ENCODE data around the gene TMEM72. TPM values are rescaled to one million over a fixed set of nuclear protein-coding genes. Genes with fewer than 3 reads are reported as not detected.

TMEM72 gene
- total RNA-seq, 1 donor from 2014 or later: not detected

GRCh38 chr10:44883593-44884331 lies 27.4 kb upstream of the TMEM72 start:
- no peak overlapping the region for H3K4me3 ChIP-seq (ENCODE audit: low read depth, low read length)
- H3K36me3 ChIP-seq (ENCODE audit: control insufficient read depth, insufficient read depth, low read length): no peaks in the 10 kb centered on the region

DNA sequence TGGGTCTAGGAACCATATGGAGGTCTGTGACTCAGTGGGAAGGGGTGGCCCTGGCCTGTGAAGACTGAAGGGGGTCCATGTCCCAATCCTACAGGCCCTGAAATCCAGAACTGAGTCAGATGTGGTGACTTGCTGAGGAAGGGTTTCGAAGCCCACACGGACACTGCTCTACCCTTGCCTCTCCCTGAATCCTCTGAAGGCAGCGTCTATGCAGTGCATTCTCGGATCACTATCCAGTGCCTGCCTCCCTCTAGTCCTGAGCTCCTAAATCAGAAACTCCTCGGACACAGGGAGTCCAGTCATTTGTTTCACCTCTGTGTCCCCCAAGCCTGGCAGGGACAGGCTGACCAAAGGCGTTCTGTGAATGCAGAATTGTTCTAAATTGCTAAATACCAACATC lies 25.4 kb upstream of the TMEM72 start:
- Histone ChIP-seq H3K4me3 (ENCODE audit: low read depth, low read length) (no peak overlapping the region), H3K27me3 (ENCODE audit: control insufficient read depth, insufficient read depth, low read length) (peaks cover 14% of the 10 kb centered on the region), H3K36me3 (ENCODE audit: control insufficient read depth, insufficient read depth, low read length) (no peaks in the 10 kb centered on the region)
- TF ChIP-seq, protein P1, sequence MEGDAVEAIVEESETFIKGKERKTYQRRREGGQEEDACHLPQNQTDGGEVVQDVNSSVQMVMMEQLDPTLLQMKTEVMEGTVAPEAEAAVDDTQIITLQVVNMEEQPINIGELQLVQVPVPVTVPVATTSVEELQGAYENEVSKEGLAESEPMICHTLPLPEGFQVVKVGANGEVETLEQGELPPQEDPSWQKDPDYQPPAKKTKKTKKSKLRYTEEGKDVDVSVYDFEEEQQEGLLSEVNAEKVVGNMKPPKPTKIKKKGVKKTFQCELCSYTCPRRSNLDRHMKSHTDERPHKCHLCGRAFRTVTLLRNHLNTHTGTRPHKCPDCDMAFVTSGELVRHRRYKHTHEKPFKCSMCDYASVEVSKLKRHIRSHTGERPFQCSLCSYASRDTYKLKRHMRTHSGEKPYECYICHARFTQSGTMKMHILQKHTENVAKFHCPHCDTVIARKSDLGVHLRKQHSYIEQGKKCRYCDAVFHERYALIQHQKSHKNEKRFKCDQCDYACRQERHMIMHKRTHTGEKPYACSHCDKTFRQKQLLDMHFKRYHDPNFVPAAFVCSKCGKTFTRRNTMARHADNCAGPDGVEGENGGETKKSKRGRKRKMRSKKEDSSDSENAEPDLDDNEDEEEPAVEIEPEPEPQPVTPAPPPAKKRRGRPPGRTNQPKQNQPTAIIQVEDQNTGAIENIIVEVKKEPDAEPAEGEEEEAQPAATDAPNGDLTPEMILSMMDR (IDR thresholded peaks at IDR 0.05; ENCODE audit: insufficient read depth, low read length, poor library complexity, severe bottlenecking): no peak
- DNase-seq (ENCODE audit: low read depth): no peak

More at GRCh38 chr10:44883593-44884331, 27.4 kb upstream of the TMEM72 start:
- no peak for DNase-seq (ENCODE audit: low read depth)
- peaks cover 20% of the 10 kb centered on the region for H3K27me3 ChIP-seq (ENCODE audit: control insufficient read depth, insufficient read depth, low read length)
- TF ChIP-seq, protein P1 (IDR thresholded peaks at IDR 0.05; ENCODE audit: insufficient read depth, low read length, poor library complexity, severe bottlenecking): no peak

DNA sequence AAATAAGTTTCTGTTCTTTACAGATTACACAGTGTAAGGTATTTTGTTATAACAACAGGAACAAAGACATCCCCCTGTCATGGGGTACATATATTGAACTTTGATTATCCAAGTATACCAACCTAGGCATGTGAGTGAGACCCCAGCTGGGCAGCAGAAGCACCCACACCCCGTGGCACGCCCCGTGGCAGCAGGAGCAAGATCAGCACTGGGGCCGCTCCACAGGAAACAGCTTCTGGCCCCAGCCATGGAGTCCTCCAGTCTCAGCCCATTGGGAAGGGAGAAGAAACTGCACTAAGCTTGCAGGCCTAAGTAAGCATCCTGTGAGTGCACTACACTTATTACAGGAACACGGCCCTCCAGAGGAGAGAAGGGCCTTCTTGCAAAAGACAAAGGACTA lies 24.2 kb upstream of the TMEM72 start:
- TF ChIP-seq, protein P1 (IDR thresholded peaks at IDR 0.05; ENCODE audit: insufficient read depth, low read length, poor library complexity, severe bottlenecking): no peak
- Histone ChIP-seq H3K27me3 (ENCODE audit: control insufficient read depth, insufficient read depth, low read length) (peaks cover 7% of the 10 kb centered on the region), H3K36me3 (ENCODE audit: control insufficient read depth, insufficient read depth, low read length) (no peaks in the 10 kb centered on the region), H3K4me3 (ENCODE audit: low read depth, low read length) (no peak overlapping the region)
- DNase-seq (ENCODE audit: low read depth): no peak

DNA sequence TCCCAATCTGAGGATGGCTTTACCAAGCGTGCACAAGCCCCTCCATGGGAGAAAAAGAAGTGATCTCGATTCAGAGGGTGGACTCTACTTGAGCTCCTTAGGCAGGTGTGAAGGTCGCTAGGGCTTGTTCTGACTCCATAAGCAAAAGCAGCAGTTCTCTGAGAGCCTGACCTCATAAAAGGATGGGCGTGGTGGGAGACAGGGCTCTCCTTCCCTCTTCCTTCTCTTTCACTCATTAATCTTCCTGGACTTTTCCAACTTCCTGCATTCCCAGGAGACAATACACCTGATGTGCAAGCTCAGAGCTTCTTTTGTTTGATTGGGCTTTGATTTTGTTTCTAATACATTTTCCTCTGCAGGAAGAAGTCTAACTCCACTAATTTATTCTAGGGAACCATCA lies 22.3 kb upstream of the TMEM72 start:
- no peak for DNase-seq (ENCODE audit: low read depth)
- Histone ChIP-seq H3K36me3 (ENCODE audit: control insufficient read depth, insufficient read depth, low read length) (no peaks in the 10 kb centered on the region), H3K4me3 (ENCODE audit: low read depth, low read length) (no peak overlapping the region), H3K27me3 (ENCODE audit: control insufficient read depth, insufficient read depth, low read length) (no peaks in the 10 kb centered on the region)
- TF ChIP-seq, protein P1 (IDR thresholded peaks at IDR 0.05; ENCODE audit: insufficient read depth, low read length, poor library complexity, severe bottlenecking): no peak

DNA sequence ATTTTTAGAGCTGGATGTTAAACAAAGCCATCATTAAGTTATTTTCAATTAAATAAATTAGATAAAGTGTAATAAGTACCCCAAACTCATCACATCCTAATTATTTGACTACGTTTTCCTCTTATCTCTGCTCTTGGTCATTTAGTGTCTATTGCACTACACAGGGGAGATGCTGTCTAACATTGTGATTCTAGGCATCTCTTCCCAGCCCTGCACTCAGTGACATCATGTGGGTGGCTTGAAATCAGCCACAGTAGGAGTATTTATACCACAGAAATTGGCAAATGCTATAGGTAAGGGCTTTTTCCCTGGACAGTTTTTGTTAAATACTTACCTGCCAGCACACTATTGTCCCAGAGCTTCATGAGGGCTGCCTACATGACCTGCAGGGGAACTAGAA lies 21.3 kb upstream of the TMEM72 start:
- Histone ChIP-seq H3K36me3 (ENCODE audit: control insufficient read depth, insufficient read depth, low read length) (no peaks in the 10 kb centered on the region), H3K4me3 (ENCODE audit: low read depth, low read length) (no peak overlapping the region), H3K27me3 (ENCODE audit: control insufficient read depth, insufficient read depth, low read length) (no peaks in the 10 kb centered on the region)
- TF ChIP-seq, protein P1 (IDR thresholded peaks at IDR 0.05; ENCODE audit: insufficient read depth, low read length, poor library complexity, severe bottlenecking): no peak
- no peak for DNase-seq (ENCODE audit: low read depth)
